Ishikawa (cell line): ENCODE results near the gene GALNT10.

Experiments
- CEBPB ChIP-seq: IDR thresholded peaks from 2 replicates; pipeline ENCODE4 v1.6.1; 2012
- CREB1 ChIP-seq: IDR thresholded peaks from 2 replicates; pipeline ENCODE4 v1.6.1; 2012; ENCODE audit warnings: low read depth
- EGR1 ChIP-seq: IDR thresholded peaks from 2 replicates; pipeline ENCODE4 v1.6.1; 2012
- EP300 ChIP-seq: IDR thresholded peaks from 2 replicates; pipeline ENCODE4 v1.6.1; 2012; ENCODE audit warnings: borderline replicate concordance
- FOXM1 ChIP-seq: IDR thresholded peaks from 2 replicates; pipeline ENCODE4 v1.6.1; 2012; ENCODE audit warnings: low read depth, borderline replicate concordance
- NFIC ChIP-seq: IDR thresholded peaks from 2 replicates; pipeline ENCODE4 v1.6.1; 2012
- RAD21 ChIP-seq: IDR thresholded peaks from 2 replicates; pipeline ENCODE4 v1.6.1; 2012; ENCODE audit warnings: low read depth
- REST ChIP-seq: IDR thresholded peaks from 2 replicates; pipeline ENCODE4 v1.6.1; 2012; ENCODE audit warnings: low read depth, mild to moderate bottlenecking
- TAF1 ChIP-seq: IDR thresholded peaks from 2 replicates; pipeline ENCODE4 v1.6.1; 2012; ENCODE audit warnings: low read depth, mild to moderate bottlenecking
- TCF12 ChIP-seq: IDR thresholded peaks from 2 replicates; pipeline ENCODE4 v1.6.1; 2012; ENCODE audit warnings: low read depth
- TEAD4 ChIP-seq: IDR thresholded peaks from 2 replicates; pipeline ENCODE4 v1.6.1; 2012
- USF1 ChIP-seq: IDR thresholded peaks from 2 replicates; pipeline ENCODE4 v1.6.1; 2012
- YY1 ChIP-seq: IDR thresholded peaks from 2 replicates; pipeline ENCODE4 v1.6.1; 2012; ENCODE audit warnings: low read depth
- ZBTB7A ChIP-seq: IDR thresholded peaks from 2 replicates; pipeline ENCODE4 v1.6.1; 2012; ENCODE audit warnings: low read depth
- TF ChIP-seq, protein P1 (sequence below): IDR thresholded peaks from 2 replicates; pipeline ENCODE4 v1.6.1; 2012

GALNT10 gene

GRCh38 chr5:154312000-154312399 is 121.5 kb downstream of the GALNT10 start:
- no peak for TF ChIP-seq EP300
- TF ChIP-seq YY1, result no peak
- TF ChIP-seq TCF12, result no peak
- no peak for TF ChIP-seq FOXM1
- TF ChIP-seq CREB1, result no peak
- no peak for TF ChIP-seq EGR1
- no peak for TF ChIP-seq CEBPB
- TF ChIP-seq ZBTB7A, result no peak
- no peak for TF ChIP-seq USF1
- TF ChIP-seq REST, result no peak
- TF ChIP-seq, protein P1, sequence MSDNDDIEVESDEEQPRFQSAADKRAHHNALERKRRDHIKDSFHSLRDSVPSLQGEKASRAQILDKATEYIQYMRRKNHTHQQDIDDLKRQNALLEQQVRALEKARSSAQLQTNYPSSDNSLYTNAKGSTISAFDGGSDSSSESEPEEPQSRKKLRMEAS, result no peak
- TF ChIP-seq TEAD4, result no peak

DNA sequence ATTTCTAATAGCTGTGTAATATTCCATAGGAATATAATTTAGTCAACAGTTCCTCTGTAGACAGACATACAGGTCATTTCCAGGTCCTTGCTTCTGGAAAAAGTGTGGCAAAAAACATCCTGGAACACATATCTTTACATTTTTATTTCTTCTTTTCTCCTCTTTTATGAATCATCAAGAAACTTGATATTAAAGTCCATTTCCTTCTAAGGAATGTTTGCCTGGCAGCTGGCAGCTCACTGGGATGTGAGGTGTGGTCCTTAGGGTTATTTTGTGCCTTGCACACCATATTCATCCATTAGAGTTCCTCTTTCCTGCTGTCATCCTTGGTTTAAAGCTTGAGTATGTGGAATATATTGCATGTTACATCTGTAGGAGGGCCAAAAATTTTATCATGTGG is 122.0 kb downstream of the GALNT10 start:
- no peak for TF ChIP-seq CEBPB
- no peak for TF ChIP-seq FOXM1
- TF ChIP-seq TAF1, result no peak
- no peak for TF ChIP-seq NFIC
- TF ChIP-seq YY1, result no peak
- TF ChIP-seq, protein P1, result no peak
- TF ChIP-seq EP300, result no peak
- no peak for TF ChIP-seq USF1
- TF ChIP-seq REST, result no peak
- TF ChIP-seq TCF12, result no peak

- no peak for TF ChIP-seq EGR1
- no peak for TF ChIP-seq TCF12
Observed at GRCh38 chr5:154313360-154314017, 123.0 kb downstream of the GALNT10 start.

- TF ChIP-seq, protein P1, result no peak
- TF ChIP-seq FOXM1 (no peak), RAD21 (no peak), EGR1 (no peak), EP300 (no peak), REST (no peak), YY1 (no peak), USF1 (no peak), CREB1 (no peak), CEBPB (no peak), TCF12 (no peak), TAF1 (no peak), NFIC (no peak), TEAD4 (no peak), ZBTB7A (no peak)
Observed at GRCh38 chr5:154315196-154315595, 124.7 kb downstream of the GALNT10 start.
